ENCODE results near the gene ACVR2B. TPM values are rescaled to one million over a fixed set of nuclear protein-coding genes. Genes with fewer than 3 reads are reported as not detected.

Gene ACVR2B
- total RNA-seq, 4 donors from 2014 or later = 3.1 to 13.8 (median 9.4) TPM

DNA sequence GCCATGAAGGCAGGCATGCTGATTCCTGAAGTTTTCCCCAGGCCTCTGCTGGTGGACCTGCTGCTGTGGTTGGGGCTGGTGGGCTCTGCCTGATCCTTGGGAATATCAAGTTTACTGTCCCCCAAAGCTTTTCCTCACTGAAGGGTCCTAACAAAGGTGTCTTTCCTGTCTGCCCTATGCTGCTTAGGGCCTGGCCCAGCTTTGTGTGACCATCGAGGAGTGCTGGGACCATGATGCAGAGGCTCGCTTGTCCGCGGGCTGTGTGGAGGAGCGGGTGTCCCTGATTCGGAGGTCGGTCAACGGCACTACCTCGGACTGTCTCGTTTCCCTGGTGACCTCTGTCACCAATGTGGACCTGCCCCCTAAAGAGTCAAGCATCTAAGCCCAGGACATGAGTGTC lies 29.3 kb downstream of the ACVR2B start:
- no peaks in the 10 kb centered on the region for H3K36me3 ChIP-seq
- intact Hi-C loops (cut with DNase I; ENCODE audit: low total_unique reads) = no loop called here
- no peak overlapping the region for H3K4me3 ChIP-seq
- no peak for TF ChIP-seq POLR2A (IDR thresholded peaks at IDR 0.05)
- TF ChIP-seq, protein P1, sequence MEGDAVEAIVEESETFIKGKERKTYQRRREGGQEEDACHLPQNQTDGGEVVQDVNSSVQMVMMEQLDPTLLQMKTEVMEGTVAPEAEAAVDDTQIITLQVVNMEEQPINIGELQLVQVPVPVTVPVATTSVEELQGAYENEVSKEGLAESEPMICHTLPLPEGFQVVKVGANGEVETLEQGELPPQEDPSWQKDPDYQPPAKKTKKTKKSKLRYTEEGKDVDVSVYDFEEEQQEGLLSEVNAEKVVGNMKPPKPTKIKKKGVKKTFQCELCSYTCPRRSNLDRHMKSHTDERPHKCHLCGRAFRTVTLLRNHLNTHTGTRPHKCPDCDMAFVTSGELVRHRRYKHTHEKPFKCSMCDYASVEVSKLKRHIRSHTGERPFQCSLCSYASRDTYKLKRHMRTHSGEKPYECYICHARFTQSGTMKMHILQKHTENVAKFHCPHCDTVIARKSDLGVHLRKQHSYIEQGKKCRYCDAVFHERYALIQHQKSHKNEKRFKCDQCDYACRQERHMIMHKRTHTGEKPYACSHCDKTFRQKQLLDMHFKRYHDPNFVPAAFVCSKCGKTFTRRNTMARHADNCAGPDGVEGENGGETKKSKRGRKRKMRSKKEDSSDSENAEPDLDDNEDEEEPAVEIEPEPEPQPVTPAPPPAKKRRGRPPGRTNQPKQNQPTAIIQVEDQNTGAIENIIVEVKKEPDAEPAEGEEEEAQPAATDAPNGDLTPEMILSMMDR (IDR thresholded peaks at IDR 0.05) = no peak
- H3K9me3 ChIP-seq = no peaks in the 10 kb centered on the region
- H3K27ac ChIP-seq = no peak overlapping the region
- no peak for DNase-seq
- no peaks in the 10 kb centered on the region for H3K4me1 ChIP-seq
- no peaks in the 10 kb centered on the region for H3K27me3 ChIP-seq

GRCh38 chr3:38487323-38487722 lies 33.6 kb downstream of the ACVR2B start:
- H3K27me3 ChIP-seq = no peaks in the 10 kb centered on the region
- no peaks in the 10 kb centered on the region for H3K4me1 ChIP-seq
- TF ChIP-seq, protein P1 (IDR thresholded peaks at IDR 0.05) = no peak
- no peak for TF ChIP-seq POLR2A (IDR thresholded peaks at IDR 0.05)
- no peak for DNase-seq
- H3K9me3 ChIP-seq = no peaks in the 10 kb centered on the region
- H3K36me3 ChIP-seq = no peaks in the 10 kb centered on the region
- no peak overlapping the region for H3K4me3 ChIP-seq
- no peak overlapping the region for H3K27ac ChIP-seq
- intact Hi-C loops (cut with DNase I; ENCODE audit: low total_unique reads) = no loop called here

DNA sequence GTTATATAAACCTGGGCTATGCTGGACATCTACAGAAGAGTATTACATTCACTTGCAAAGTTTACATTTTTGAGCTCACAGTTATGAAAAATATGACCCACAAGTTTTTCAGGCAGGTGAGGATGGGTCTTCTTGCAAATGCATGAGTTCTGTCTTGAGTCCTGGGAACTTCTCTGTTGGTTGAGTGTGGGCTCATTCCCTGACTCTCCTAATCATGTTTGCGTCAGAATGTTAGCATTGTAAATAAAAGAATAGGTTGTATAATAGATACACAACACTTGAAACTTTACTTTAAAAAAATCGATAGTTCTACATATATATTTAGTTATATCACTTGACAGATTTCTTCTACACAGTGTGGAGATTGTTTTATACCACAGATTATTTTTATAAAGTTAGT lies 35.3 kb downstream of the ACVR2B start:
- TF ChIP-seq, protein P1 (IDR thresholded peaks at IDR 0.05) = no peak
- TF ChIP-seq POLR2A (IDR thresholded peaks at IDR 0.05) = no peak
- no peak overlapping the region for H3K27ac ChIP-seq
- intact Hi-C loops (cut with DNase I; ENCODE audit: low total_unique reads) = no loop called here
- H3K9me3 ChIP-seq = no peaks in the 10 kb centered on the region
- no peak overlapping the region for H3K4me3 ChIP-seq
- H3K4me1 ChIP-seq = no peaks in the 10 kb centered on the region
- H3K36me3 ChIP-seq = no peaks in the 10 kb centered on the region
- no peak for DNase-seq
- no peaks in the 10 kb centered on the region for H3K27me3 ChIP-seq

GRCh38 chr3:38489766-38490165 lies 36.1 kb downstream of the ACVR2B start:
- Histone ChIP-seq H3K9me3 (no peaks in the 10 kb centered on the region), H3K36me3 (no peaks in the 10 kb centered on the region), H3K4me3 (no peak overlapping the region), H3K4me1 (no peaks in the 10 kb centered on the region), H3K27ac (no peak overlapping the region), H3K27me3 (no peaks in the 10 kb centered on the region)
- intact Hi-C loops (cut with DNase I; ENCODE audit: low total_unique reads) = no loop called here
- TF ChIP-seq POLR2A (IDR thresholded peaks at IDR 0.05) = no peak
- TF ChIP-seq, protein P1 (IDR thresholded peaks at IDR 0.05) = no peak
- no peak for DNase-seq

DNA sequence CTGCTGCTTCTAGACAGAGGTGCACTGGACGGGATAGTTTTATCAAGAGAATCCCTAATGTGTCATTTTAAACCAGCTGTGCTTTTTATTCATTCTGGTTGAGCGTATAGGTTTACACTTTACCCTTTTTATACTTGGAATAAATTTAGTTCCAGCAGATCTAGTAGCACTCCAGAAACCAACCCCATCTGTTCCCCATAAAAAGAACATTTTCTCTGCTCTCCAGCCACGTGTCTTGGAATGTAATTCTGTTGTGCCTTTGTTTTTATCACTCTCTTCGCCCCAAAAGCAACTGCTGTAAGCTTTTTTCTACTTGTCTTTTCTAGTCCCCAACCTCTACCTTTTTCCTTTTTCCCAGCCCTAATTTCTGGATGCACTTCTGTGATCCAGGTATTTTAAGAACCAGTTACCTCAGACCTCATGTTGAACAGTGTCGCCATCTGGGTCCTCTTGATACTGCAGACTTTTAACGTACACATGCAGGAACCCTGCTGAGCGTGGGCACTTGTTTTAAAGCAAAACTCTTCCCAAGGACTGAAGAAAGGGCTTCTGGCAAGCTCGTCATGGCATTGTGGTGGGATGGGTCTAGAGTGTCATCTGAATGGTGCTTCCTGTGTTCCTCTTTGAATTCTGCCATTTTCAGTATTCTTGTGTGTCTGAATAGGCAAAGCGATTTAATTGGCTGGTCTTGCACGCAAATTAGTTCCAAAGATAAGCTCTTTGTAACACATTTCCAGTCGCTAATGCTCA lies 36.8 kb downstream of the ACVR2B start:
- Histone ChIP-seq H3K4me3 (no peak overlapping the region), H3K4me1 (no peaks in the 10 kb centered on the region), H3K27ac (no peak overlapping the region), H3K9me3 (no peaks in the 10 kb centered on the region), H3K27me3 (no peaks in the 10 kb centered on the region), H3K36me3 (no peaks in the 10 kb centered on the region)
- no peak for DNase-seq
- no peak for TF ChIP-seq POLR2A (IDR thresholded peaks at IDR 0.05)
- TF ChIP-seq, protein P1 (IDR thresholded peaks at IDR 0.05) = no peak
- intact Hi-C loops (cut with DNase I; ENCODE audit: low total_unique reads) = no loop called here
